Mesothelial cell of epicardium (in vitro differentiated cells): ENCODE measurements around the gene MRPL40. TPM values are rescaled to one million over a fixed set of nuclear protein-coding genes. Genes with fewer than 3 reads are reported as not detected.

Experiments used
- DNase-seq, 2 experiments: peaks; one replicate each; pipeline ENCODE4 v3.0.0; 2021; ENCODE audit warnings: low spot score in 2 of 2; ENCODE audit not compliant: unreplicated experiment in 2 of 2
- H3K27ac Mint-ChIP-seq: 2 replicates; pipeline ENCODE4 v1.8.0; 2021; ENCODE audit warnings: mixed read lengths
- H3K27me3 Mint-ChIP-seq: 2 replicates; pipeline ENCODE4 v1.8.0; 2021; ENCODE audit warnings: low read depth, mixed read lengths
- H3K36me3 Mint-ChIP-seq: 2 replicates; pipeline ENCODE4 v1.8.0; 2021; ENCODE audit warnings: mixed read lengths
- H3K4me1 Mint-ChIP-seq: 2 replicates; pipeline ENCODE4 v1.8.0; 2021; ENCODE audit warnings: mixed read lengths
- H3K4me3 Mint-ChIP-seq: 2 replicates; pipeline ENCODE4 v1.8.0; 2021; ENCODE audit warnings: mild to moderate bottlenecking, moderate library complexity, mixed read lengths
- H3K9me3 Mint-ChIP-seq: 2 replicates; pipeline ENCODE4 v1.8.0; 2021; ENCODE audit warnings: mixed read lengths
- total RNA-seq: library from RNA; stranded (reverse); gene quantifications from 3 replicates; pipeline ENCODE4 v1.2.1, GENCODE V29; 2021
- TF ChIP-seq, protein P1 (sequence below): fragments of 200-600 bp; sonication (generic); IDR thresholded peaks from one replicate; pipeline ENCODE4 v1.5.0; 2021; ENCODE audit warnings: antibody characterized with exemption; ENCODE audit not compliant: unreplicated experiment

MRPL40 gene
- total RNA-seq, 1 donor from 2014 or later, result 19.1 TPM

DNA sequence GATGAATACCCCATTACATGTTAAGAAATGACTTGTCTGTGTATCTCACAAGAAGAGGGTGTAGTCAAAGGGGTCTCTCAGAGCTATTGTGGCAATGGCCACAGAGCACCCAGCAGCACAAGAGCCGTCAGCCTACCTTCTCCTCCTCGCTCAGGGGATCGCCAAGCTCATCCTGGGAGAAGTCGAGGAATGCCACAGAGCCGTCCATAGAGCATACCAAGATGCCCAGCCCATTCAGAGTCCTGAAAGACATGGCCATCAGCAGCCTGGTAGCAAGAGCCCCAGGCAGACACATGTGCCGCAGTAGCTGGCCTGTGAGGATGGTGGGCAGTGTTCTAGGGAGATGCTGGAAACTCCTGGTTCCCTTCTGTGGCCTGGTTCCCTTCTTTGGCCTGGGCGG lies 44.8 kb upstream of the MRPL40 start:
- H3K4me3 Mint-ChIP-seq, result no peak overlapping the region

DNA sequence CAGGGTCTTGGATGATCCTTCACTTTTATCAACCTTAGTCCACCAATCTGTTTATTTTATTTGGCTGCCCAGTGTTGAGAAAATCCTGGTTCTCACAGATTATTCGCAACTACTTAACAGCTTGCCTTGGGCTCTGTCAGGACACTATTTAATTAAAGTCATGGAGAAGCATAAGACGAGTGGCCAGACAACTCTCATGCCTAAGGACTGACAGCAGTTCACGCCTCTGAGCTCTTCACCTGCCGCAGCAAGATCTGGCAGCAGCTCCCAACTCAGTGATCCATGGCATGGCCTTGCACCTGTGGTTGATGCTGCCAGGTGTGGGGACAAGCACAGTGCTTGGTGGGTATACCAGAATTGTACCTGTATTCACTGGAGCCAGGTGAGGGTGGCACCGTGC lies 38.6 kb upstream of the MRPL40 start:
- TF ChIP-seq, protein P1, sequence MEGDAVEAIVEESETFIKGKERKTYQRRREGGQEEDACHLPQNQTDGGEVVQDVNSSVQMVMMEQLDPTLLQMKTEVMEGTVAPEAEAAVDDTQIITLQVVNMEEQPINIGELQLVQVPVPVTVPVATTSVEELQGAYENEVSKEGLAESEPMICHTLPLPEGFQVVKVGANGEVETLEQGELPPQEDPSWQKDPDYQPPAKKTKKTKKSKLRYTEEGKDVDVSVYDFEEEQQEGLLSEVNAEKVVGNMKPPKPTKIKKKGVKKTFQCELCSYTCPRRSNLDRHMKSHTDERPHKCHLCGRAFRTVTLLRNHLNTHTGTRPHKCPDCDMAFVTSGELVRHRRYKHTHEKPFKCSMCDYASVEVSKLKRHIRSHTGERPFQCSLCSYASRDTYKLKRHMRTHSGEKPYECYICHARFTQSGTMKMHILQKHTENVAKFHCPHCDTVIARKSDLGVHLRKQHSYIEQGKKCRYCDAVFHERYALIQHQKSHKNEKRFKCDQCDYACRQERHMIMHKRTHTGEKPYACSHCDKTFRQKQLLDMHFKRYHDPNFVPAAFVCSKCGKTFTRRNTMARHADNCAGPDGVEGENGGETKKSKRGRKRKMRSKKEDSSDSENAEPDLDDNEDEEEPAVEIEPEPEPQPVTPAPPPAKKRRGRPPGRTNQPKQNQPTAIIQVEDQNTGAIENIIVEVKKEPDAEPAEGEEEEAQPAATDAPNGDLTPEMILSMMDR, result no peak
- Mint-ChIP-seq H3K9me3 (no peaks in the 10 kb centered on the region), H3K27me3 (no peaks in the 10 kb centered on the region), H3K4me1 (no peaks in the 10 kb centered on the region), H3K4me3 (no peak overlapping the region), H3K36me3 (peaks cover 23% of the 10 kb centered on the region), H3K27ac (no peak overlapping the region)
- DNase-seq, result no peak

More for the DNA sequence above, 44.8 kb upstream of the MRPL40 start:
- no peaks in the 10 kb centered on the region for H3K27me3 Mint-ChIP-seq
- H3K9me3 Mint-ChIP-seq, result no peaks in the 10 kb centered on the region
- peaks cover 29% of the 10 kb centered on the region for H3K36me3 Mint-ChIP-seq
- H3K27ac Mint-ChIP-seq, result no peak overlapping the region
- TF ChIP-seq, protein P1, result no peak
- no peaks in the 10 kb centered on the region for H3K4me1 Mint-ChIP-seq
- no peak for DNase-seq

DNA sequence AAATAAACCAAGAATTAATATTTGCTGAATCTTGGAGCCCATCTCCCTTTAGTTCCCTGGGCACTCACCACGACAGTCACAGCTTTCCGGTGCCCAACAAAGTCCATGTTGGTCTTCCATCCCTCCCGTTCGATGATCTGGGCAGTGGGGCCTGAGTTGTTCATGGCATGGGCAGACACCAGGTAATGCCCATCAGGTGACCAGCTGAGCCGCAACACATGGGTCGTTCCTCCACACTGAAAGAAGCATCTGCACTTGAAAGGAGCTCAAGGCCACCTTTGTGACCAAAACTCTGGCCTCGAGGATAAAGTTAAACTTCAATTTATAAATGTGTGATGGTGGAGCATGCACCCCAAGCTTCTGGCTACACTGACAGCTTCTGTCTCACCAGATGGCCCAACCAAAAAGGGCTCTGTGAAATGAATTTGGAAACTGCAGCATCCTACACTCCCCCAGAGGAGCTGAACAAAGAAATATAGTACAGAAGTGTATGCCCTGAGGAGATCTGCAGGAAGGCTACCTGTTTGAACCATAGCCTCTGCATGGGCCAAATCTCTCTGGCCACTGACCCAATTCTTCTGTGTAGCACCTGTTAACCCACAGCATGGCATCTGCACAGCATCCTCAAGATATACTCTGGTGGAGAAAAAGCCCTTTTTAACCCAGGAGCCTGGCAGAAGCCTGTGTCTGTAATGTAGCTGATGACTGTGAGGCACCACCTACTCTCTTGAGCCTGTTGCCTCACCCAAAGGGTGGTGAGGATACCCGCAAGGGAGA lies 37.9 kb upstream of the MRPL40 start:
- no peaks in the 10 kb centered on the region for H3K4me1 Mint-ChIP-seq
- H3K36me3 Mint-ChIP-seq, result peaks cover 23% of the 10 kb centered on the region
- H3K27me3 Mint-ChIP-seq, result no peaks in the 10 kb centered on the region
- TF ChIP-seq, protein P1, result no peak
- no peak overlapping the region for H3K27ac Mint-ChIP-seq
- no peak for DNase-seq
- H3K9me3 Mint-ChIP-seq, result no peaks in the 10 kb centered on the region
- H3K4me3 Mint-ChIP-seq, result no peak overlapping the region

DNA sequence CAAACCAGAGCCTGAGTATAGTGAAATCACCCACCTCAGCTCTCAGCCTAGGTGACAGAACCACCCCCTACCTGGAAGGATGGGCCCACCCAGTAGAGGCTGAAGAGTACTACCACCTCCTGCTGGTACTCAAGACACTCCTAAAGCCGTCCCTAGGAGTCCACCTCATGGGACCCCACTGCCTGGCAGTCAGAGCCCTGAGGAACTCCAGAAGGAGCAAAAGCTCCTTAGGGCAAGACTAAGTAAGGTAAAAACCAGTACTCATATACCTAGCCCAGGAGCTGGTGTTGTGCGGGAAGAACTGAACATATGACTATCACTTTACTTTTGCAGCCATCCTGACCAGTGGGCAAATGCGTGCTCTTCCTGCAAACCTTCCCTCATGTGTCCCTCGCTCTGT lies 37.1 kb upstream of the MRPL40 start:
- Mint-ChIP-seq H3K4me3 (no peak overlapping the region), H3K4me1 (no peaks in the 10 kb centered on the region), H3K36me3 (peaks cover 20% of the 10 kb centered on the region), H3K9me3 (no peaks in the 10 kb centered on the region), H3K27me3 (no peaks in the 10 kb centered on the region), H3K27ac (no peak overlapping the region)
- TF ChIP-seq, protein P1, result no peak
- no peak for DNase-seq

DNA sequence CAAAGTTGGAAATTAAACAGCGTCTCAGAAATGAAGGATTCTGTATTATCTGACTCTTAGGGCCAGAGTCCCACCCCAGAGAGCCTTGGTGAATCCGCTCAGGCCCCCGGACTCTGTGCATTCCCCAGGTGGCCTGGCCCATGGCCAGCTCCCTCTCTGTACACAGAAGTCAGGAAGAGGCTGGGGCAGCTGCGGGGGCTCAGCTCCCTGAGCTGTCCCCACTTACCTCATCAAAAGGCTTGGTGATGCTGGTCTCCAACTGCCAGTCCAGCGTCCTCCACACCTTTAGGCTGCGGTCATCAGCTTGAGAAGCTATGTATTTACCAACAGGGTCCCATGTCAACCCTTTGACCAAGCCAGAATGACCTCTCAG lies 35.8 kb upstream of the MRPL40 start:
- Mint-ChIP-seq H3K27me3 (no peaks in the 10 kb centered on the region), H3K27ac (no peak overlapping the region), H3K9me3 (no peaks in the 10 kb centered on the region), H3K4me1 (no peaks in the 10 kb centered on the region), H3K4me3 (no peak overlapping the region), H3K36me3 (peaks cover 16% of the 10 kb centered on the region)
- no peak for DNase-seq
- TF ChIP-seq, protein P1, result no peak
